H9 (cell line): Measurements from ENCODE around the gene PTGES2. TPM values are rescaled to one million over a fixed set of nuclear protein-coding genes. Genes with fewer than 3 reads are reported as not detected.
A peak's percentile ranks its signal among the peaks of the same experiment; 100 is the strongest.

ENCODE experiments used
- DNase-seq: peaks from one replicate; pipeline ENCODE4 v3.0.0-alpha.2; 2017
- H2AFZ ChIP-seq: one replicate; pipeline ENCODE4 v1.6.1; 2013; ENCODE audit warnings: mild to moderate bottlenecking, low read length, control low read depth, moderate library complexity
- H2AK5ac ChIP-seq: 2 replicates; pipeline ENCODE4 v1.6.1; 2013; ENCODE audit warnings: low read length, control low read depth, mixed read lengths; ENCODE audit not compliant: insufficient read length
- H2BK120ac ChIP-seq: one replicate; pipeline ENCODE4 v1.6.1; 2013; ENCODE audit warnings: low read depth, mild to moderate bottlenecking, low read length, control low read depth, inconsistent platforms; ENCODE audit not compliant: poor library complexity, severe bottlenecking
- H2BK12ac ChIP-seq: 2 replicates; pipeline ENCODE4 v1.6.1; 2013; ENCODE audit warnings: low read length, control low read depth, mixed read lengths, low read depth; ENCODE audit not compliant: insufficient read length
- H2BK15ac ChIP-seq: 2 replicates; pipeline ENCODE4 v1.6.1; 2013; ENCODE audit warnings: low read depth, low read length, control low read depth
- H2BK20ac ChIP-seq: one replicate; pipeline ENCODE4 v1.6.1; 2013; ENCODE audit warnings: low read depth, mild to moderate bottlenecking, low read length, control low read depth, inconsistent platforms; ENCODE audit not compliant: poor library complexity, severe bottlenecking
- H2BK5ac ChIP-seq: 2 replicates; pipeline ENCODE4 v1.6.1; 2013; ENCODE audit warnings: low read length, control low read depth, mixed read lengths; ENCODE audit not compliant: insufficient read length
- H3K14ac ChIP-seq: 2 replicates; pipeline ENCODE4 v1.6.1; 2013; ENCODE audit warnings: low read length, control low read depth; ENCODE audit not compliant: insufficient read depth
- H3K18ac ChIP-seq: 2 replicates; pipeline ENCODE4 v1.6.1; 2013; ENCODE audit warnings: low read depth, mild to moderate bottlenecking, mixed read lengths, low read length, control low read depth; ENCODE audit not compliant: insufficient read length
- H3K23ac ChIP-seq: 2 replicates; pipeline ENCODE4 v1.6.1; 2013; ENCODE audit warnings: low read length, control low read depth, mixed read lengths, low read depth; ENCODE audit not compliant: insufficient read length
- H3K23me2 ChIP-seq: 2 replicates; pipeline ENCODE4 v1.6.1; 2013; ENCODE audit warnings: low read depth, mild to moderate bottlenecking, mixed read lengths, low read length, control low read depth; ENCODE audit not compliant: insufficient read length, poor library complexity, severe bottlenecking
- H3K27ac ChIP-seq: 2 replicates; pipeline ENCODE4 v1.5.1; 2013; ENCODE audit warnings: low read length, control low read depth, mixed read lengths, low read depth; ENCODE audit not compliant: insufficient read length
- H3K27me3 ChIP-seq: 2 replicates; pipeline ENCODE4 v1.6.1; 2013; ENCODE audit warnings: low read length, control low read depth, inconsistent platforms; ENCODE audit not compliant: insufficient read depth
- H3K4ac ChIP-seq: 2 replicates; pipeline ENCODE4 v1.6.1; 2013; ENCODE audit warnings: low read depth, mild to moderate bottlenecking, control low read depth, inconsistent platforms, low read length, moderate library complexity
- H3K4me1 ChIP-seq: 2 replicates; pipeline ENCODE4 v1.6.1; 2013; ENCODE audit warnings: low read length, control low read depth, inconsistent platforms; ENCODE audit not compliant: insufficient read depth
- H3K4me2 ChIP-seq: 2 replicates; pipeline ENCODE4 v1.6.1; 2013; ENCODE audit warnings: low read length, control low read depth, mixed read lengths; ENCODE audit not compliant: insufficient read length, insufficient read depth
- H3K56ac ChIP-seq: 2 replicates; pipeline ENCODE4 v1.6.1; 2013; ENCODE audit warnings: low read depth, mild to moderate bottlenecking, mixed read lengths, low read length, control low read depth; ENCODE audit not compliant: insufficient read length
- H3K79me1 ChIP-seq: 2 replicates; pipeline ENCODE4 v1.6.1; 2013; ENCODE audit warnings: low read depth, mild to moderate bottlenecking, moderate library complexity, low read length, control low read depth, inconsistent platforms; ENCODE audit not compliant: insufficient read depth, poor library complexity, severe bottlenecking
- H3K79me2 ChIP-seq: 2 replicates; pipeline ENCODE4 v1.6.1; 2013; ENCODE audit warnings: low read length, control low read depth, inconsistent platforms; ENCODE audit not compliant: insufficient read depth
- H3K9ac ChIP-seq: 2 replicates; pipeline ENCODE4 v1.6.1; 2013; ENCODE audit warnings: low read length, control low read depth, mixed read lengths; ENCODE audit not compliant: insufficient read length; ENCODE audit errors: extremely low read depth
- H3K9me3 ChIP-seq: one replicate; pipeline ENCODE4 v1.6.1; 2013; ENCODE audit warnings: low read depth, low read length, inconsistent platforms; ENCODE audit not compliant: control insufficient read depth
- H3T11ph ChIP-seq: one replicate; pipeline ENCODE4 v1.6.1; 2013; ENCODE audit warnings: mild to moderate bottlenecking, low read length, control low read depth, inconsistent platforms
- H4K20me1 ChIP-seq: one replicate; pipeline ENCODE4 v1.6.1; 2013; ENCODE audit not compliant: control insufficient read depth, insufficient read length, insufficient read depth
- H4K5ac ChIP-seq: 2 replicates; pipeline ENCODE4 v1.6.1; 2013; ENCODE audit warnings: low read depth, mild to moderate bottlenecking, mixed read lengths, low read length, control low read depth; ENCODE audit not compliant: insufficient read length
- H4K8ac ChIP-seq: replicated peaks from 2 replicates; pipeline ENCODE4 v1.6.1; 2013; ENCODE audit warnings: low read length, control low read depth, mixed read lengths, low read depth; ENCODE audit not compliant: insufficient read length
- H4K91ac ChIP-seq: 2 replicates; pipeline ENCODE4 v1.6.1; 2013; ENCODE audit warnings: low read depth, mild to moderate bottlenecking, moderate library complexity, mixed read lengths, low read length, control low read depth; ENCODE audit not compliant: insufficient read length
- H3K27ac Mint-ChIP-seq, 3 experiments: 2 replicates in 2 of 3; 3 replicates in 1 of 3; pipeline ENCODE4 v1.8.0; 2020 to 2021; ENCODE audit warnings: mixed read lengths in 3 of 3, mild to moderate bottlenecking in 1 of 3, moderate library complexity in 1 of 3
- H3K27me3 Mint-ChIP-seq: 2 replicates; pipeline ENCODE4 v1.8.0; 2021; ENCODE audit warnings: low read depth, mild to moderate bottlenecking, moderate library complexity, mixed read lengths
- H3K36me3 Mint-ChIP-seq, 3 experiments: 2 replicates in 2 of 3; 3 replicates in 1 of 3; pipeline ENCODE4 v1.8.0; 2020 to 2021; ENCODE audit warnings: low read depth in 3 of 3, mixed read lengths in 3 of 3; ENCODE audit not compliant: insufficient read depth in 1 of 3
- H3K4me1 Mint-ChIP-seq, 2 experiments: 2 replicates each; pipeline ENCODE4 v1.8.0; 2020; ENCODE audit warnings: mixed read lengths in 2 of 2
- H3K4me3 Mint-ChIP-seq, 2 experiments: 2 replicates in 1 of 2; 3 replicates in 1 of 2; pipeline ENCODE4 v1.8.0; 2020 to 2021; ENCODE audit warnings: mild to moderate bottlenecking in 2 of 2, mixed read lengths in 2 of 2, moderate library complexity in 1 of 2
- H3K9me3 Mint-ChIP-seq, 2 experiments: 2 replicates in 1 of 2; 3 replicates in 1 of 2; pipeline ENCODE4 v1.8.0; 2020; ENCODE audit warnings: mild to moderate bottlenecking in 2 of 2, mixed read lengths in 2 of 2, moderate library complexity in 1 of 2
- CTCF ChIP-seq: fragments of 200-600 bp; sonication (generic); conservative IDR thresholded peaks from 3 replicates; pipeline ENCODE4 v1.8.0; 2021; ENCODE audit warnings: antibody characterized with exemption, mild to moderate bottlenecking
- WGBS: extraction: QIAGEN DNeasy Blood & Tissue Kit; methylation state at CpG from one replicate; pipeline ENCODE4 v1.1.7; 2013; ENCODE audit warnings: missing lambda C conversion rate, low lambda C conversion rate, mixed read lengths; ENCODE audit not compliant: insufficient read length; ENCODE audit errors: extremely low coverage; 5-methylcytosine and 5-hydroxymethylcytosine counted together
- total RNA-seq: library from RNA; stranded (reverse); gene quantifications from 2 replicates; pipeline ENCODE4 v1.2.1, GENCODE V29; 2021

PTGES2 gene
- total RNA-seq, 1 experiment from 2014 or later = 63.9 TPM

GRCh38 chr9:128138001-128138400 lies 10.5 kb upstream of the PTGES2 start:
- Histone ChIP-seq H3K4ac (no peak overlapping the region), H3K4me1 (no peaks in the 10 kb centered on the region), H3K18ac (no peak overlapping the region), H2BK120ac (no peak overlapping the region), H4K5ac (no peak overlapping the region), H2AFZ (no peak overlapping the region), H4K20me1 (no peaks in the 10 kb centered on the region), H3K23me2 (no peaks in the 10 kb centered on the region), H2BK20ac (no peak overlapping the region), H3K79me1 (no peaks in the 10 kb centered on the region), H2BK12ac (no peak overlapping the region), H3K4me2 (no peak overlapping the region), H3K9ac (no peak overlapping the region), H3T11ph (no peak overlapping the region), H3K14ac (no peak overlapping the region), H3K23ac (no peak overlapping the region), H3K56ac (no peak overlapping the region), H2AK5ac (no peak overlapping the region), H3K27ac (no peak overlapping the region), H3K79me2 (no peaks in the 10 kb centered on the region), H3K9me3 (no peaks in the 10 kb centered on the region), H2BK5ac (no peak overlapping the region), H4K8ac (no peak overlapping the region), H4K91ac (no peak overlapping the region), H3K27me3 (no peaks in the 10 kb centered on the region), H2BK15ac (no peak overlapping the region)
- H3K4me3 Mint-ChIP-seq = no peak overlapping the region; a peak in 1 of 5 replicates
- H3K36me3 Mint-ChIP-seq = no peaks in the 10 kb centered on the region
- no peak for TF ChIP-seq CTCF
- peaks cover 34% of the 10 kb centered on the region for H3K27me3 Mint-ChIP-seq
- no peaks in the 10 kb centered on the region for H3K9me3 Mint-ChIP-seq
- peaks cover 8 to 11% of the 10 kb centered on the region in 2 experiments for H3K4me1 Mint-ChIP-seq
- WGBS = no CpG with 5 or more reads among the region's 3 CpGs
- DNase-seq = no peak
- peak overlapping the region in 1 of 3 experiments; percentile 90; a peak in 2 of 7 replicates for H3K27ac Mint-ChIP-seq
